Hepatocyte (in vitro differentiated cells): Measurements from ENCODE around the gene CSMD2.

Experiments
- EZH2 ChIP-seq: fragments of 200-600 bp; sonication (generic); IDR thresholded peaks from 2 replicates; pipeline ENCODE4 v1.6.1; 2016; ENCODE audit warnings: antibody characterized with exemption, mild to moderate bottlenecking, borderline replicate concordance
- EZH2phosphoT487 ChIP-seq: fragments of 200-600 bp; sonication (generic); IDR thresholded peaks from one replicate; pipeline ENCODE4 v1.6.1; 2018; ENCODE audit warnings: antibody characterized with exemption, mild to moderate bottlenecking, low read depth, moderate library complexity; ENCODE audit not compliant: unreplicated experiment, severe bottlenecking
- TF ChIP-seq, protein P1 (sequence below): fragments of 200-600 bp; sonication (generic); IDR thresholded peaks from 2 replicates; pipeline ENCODE4 v1.5.1; 2016; ENCODE audit warnings: antibody characterized with exemption, mild to moderate bottlenecking; ENCODE audit not compliant: poor library complexity

DNA sequence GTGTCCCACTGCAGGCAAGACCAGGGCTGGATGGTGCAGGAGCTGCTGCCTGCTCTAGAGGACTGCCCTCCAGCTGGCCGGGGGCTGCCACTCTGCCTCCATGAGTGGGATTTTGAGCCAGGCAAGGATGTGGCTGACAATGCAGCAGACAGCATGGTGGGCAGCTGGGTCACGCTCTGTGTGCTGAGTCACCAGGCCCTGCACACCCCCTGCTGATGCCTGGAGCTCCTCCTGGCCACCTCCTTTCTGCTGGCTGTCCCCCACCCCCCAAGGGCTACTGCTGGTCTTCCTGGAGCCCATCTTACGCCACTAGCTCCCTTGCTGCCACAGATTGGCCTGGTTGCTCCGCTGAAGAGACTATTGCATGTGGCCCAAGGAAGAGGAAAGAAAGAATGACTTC is 696.5 kb downstream of the CSMD2 start:
- TF ChIP-seq, protein P1, sequence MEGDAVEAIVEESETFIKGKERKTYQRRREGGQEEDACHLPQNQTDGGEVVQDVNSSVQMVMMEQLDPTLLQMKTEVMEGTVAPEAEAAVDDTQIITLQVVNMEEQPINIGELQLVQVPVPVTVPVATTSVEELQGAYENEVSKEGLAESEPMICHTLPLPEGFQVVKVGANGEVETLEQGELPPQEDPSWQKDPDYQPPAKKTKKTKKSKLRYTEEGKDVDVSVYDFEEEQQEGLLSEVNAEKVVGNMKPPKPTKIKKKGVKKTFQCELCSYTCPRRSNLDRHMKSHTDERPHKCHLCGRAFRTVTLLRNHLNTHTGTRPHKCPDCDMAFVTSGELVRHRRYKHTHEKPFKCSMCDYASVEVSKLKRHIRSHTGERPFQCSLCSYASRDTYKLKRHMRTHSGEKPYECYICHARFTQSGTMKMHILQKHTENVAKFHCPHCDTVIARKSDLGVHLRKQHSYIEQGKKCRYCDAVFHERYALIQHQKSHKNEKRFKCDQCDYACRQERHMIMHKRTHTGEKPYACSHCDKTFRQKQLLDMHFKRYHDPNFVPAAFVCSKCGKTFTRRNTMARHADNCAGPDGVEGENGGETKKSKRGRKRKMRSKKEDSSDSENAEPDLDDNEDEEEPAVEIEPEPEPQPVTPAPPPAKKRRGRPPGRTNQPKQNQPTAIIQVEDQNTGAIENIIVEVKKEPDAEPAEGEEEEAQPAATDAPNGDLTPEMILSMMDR, result no peak
- TF ChIP-seq EZH2, result no peak
- no peak for TF ChIP-seq EZH2phosphoT487
